GM21576 (cell line): ENCODE results near the gene PLAA.

Experiments
- ATAC-seq: cut with Tn5 transposase; IDR thresholded peaks from one replicate; pipeline ENCODE4 v1.9.1; 2021; ENCODE audit warnings: mild to moderate bottlenecking, moderate library complexity; ENCODE audit not compliant: unreplicated experiment

Gene PLAA

GRCh38 chr9:26946753-26947727, at the start of gene PLAA:
TSS of gene PLAA (minus strand) at chr9:26947242. CDS start at chr9:26947045, 197 bp downstream.
- peak; percentile 98 for ATAC-seq

- no peak for ATAC-seq
Observed at GRCh38 chr9:26995810-26996209, 48.8 kb upstream of the PLAA start.

- peak; percentile 85 for ATAC-seq
Observed at GRCh38 chr9:26983340-26983739, 36.3 kb upstream of the PLAA start.

- no peak for ATAC-seq
Observed at GRCh38 chr9:26975728-26976707, 29.0 kb upstream of the PLAA start.

GRCh38 chr9:26974927-26975326, 27.9 kb upstream of the PLAA start:
- no peak for ATAC-seq

GRCh38 chr9:26973989-26974388, 26.9 kb upstream of the PLAA start:
- no peak for ATAC-seq

GRCh38 chr9:26971721-26972120, 24.7 kb upstream of the PLAA start:
- ATAC-seq: no peak

GRCh38 chr9:26956860-26957233, 9.8 kb upstream of the PLAA start:
- ATAC-seq: no peak

- ATAC-seq: peak; percentile 99
Observed at GRCh38 chr9:26955921-26956859, 9.1 kb upstream of the PLAA start, which contains the start of gene IFT74. TSS of gene IFT74 (plus strand) at chr9:26956412. CDS start at chr9:26961968, 5,556 bp downstream.

- no peak for ATAC-seq
Observed at GRCh38 chr9:26955222-26955903, 8.3 kb upstream of the PLAA start.

- no peak for ATAC-seq
Observed at GRCh38 chr9:26954050-26954508, 7.0 kb upstream of the PLAA start.

- ATAC-seq: no peak
Observed at GRCh38 chr9:26951794-26952193, 4.8 kb upstream of the PLAA start.

- no peak for ATAC-seq
Observed at GRCh38 chr9:26950521-26950920, 3.5 kb upstream of the PLAA start.

GRCh38 chr9:26949637-26950069, 2.6 kb upstream of the PLAA start:
- ATAC-seq: no peak

- no peak for ATAC-seq
Observed at GRCh38 chr9:26947736-26948135, 694 bp upstream of the PLAA start.

GRCh38 chr9:26945591-26945990, 1.5 kb downstream of the PLAA start:
- no peak for ATAC-seq

- ATAC-seq: no peak
Observed at GRCh38 chr9:26940779-26941178, 6.3 kb downstream of the PLAA start.

- no peak for ATAC-seq
Observed at GRCh38 chr9:26939955-26940711, 6.9 kb downstream of the PLAA start.
